MM.1S (cell line): ENCODE results near the gene FHIT.

Experiments used
- DNase-seq: peaks from one replicate; pipeline ENCODE4 v3.0.0-alpha.2; 2015
- H2AFZ ChIP-seq: fragments of 300-600 bp; sonication (generic); 2 replicates; pipeline ENCODE4 v1.6.0; 2016; ENCODE audit warnings: antibody characterized with exemption, low read length
- H3F3A ChIP-seq: fragments of 300-600 bp; sonication (generic); 2 replicates; pipeline ENCODE4 v1.6.1; 2016; ENCODE audit warnings: mild to moderate bottlenecking, antibody characterized with exemption, low read length, moderate library complexity, mixed read lengths; ENCODE audit not compliant: insufficient read depth
- H3K27ac ChIP-seq: fragments of 300-600 bp; sonication (generic); 2 replicates; pipeline ENCODE4 v1.5.1; 2016; ENCODE audit warnings: mild to moderate bottlenecking, low read length
- H3K27me3 ChIP-seq: fragments of 300-600 bp; sonication (generic); replicated peaks from 2 replicates; pipeline ENCODE4 v1.6.0; 2016; ENCODE audit warnings: low read length; ENCODE audit not compliant: insufficient read depth
- H3K36me3 ChIP-seq: fragments of 300-600 bp; sonication (generic); replicated peaks from 2 replicates; pipeline ENCODE4 v1.6.1; 2016; ENCODE audit warnings: mild to moderate bottlenecking, low read length, mixed read lengths; ENCODE audit not compliant: insufficient read depth
- H3K4me1 ChIP-seq: fragments of 300-600 bp; sonication (generic); 2 replicates; pipeline ENCODE4 v1.6.1; 2016; ENCODE audit warnings: low read length, mixed read lengths
- H3K4me2 ChIP-seq: fragments of 300-600 bp; sonication (generic); 2 replicates; pipeline ENCODE4 v1.6.0; 2016; ENCODE audit warnings: low read depth, low read length
- H3K4me3 ChIP-seq: fragments of 300-600 bp; sonication (generic); 2 replicates; pipeline ENCODE4 v1.5.1; 2016; ENCODE audit warnings: low read length, mixed read lengths
- H3K79me2 ChIP-seq: fragments of 300-600 bp; sonication (generic); 2 replicates; pipeline ENCODE4 v1.6.1; 2016; ENCODE audit warnings: mixed run types, low read length, mixed read lengths
- H3K9ac ChIP-seq: fragments of 300-600 bp; sonication (generic); 2 replicates; pipeline ENCODE4 v1.6.1; 2016; ENCODE audit warnings: low read length, mixed read lengths
- H3K9me2 ChIP-seq: fragments of 300-600 bp; sonication (generic); replicated peaks from 2 replicates; pipeline ENCODE4 v1.6.1; 2016; ENCODE audit warnings: mild to moderate bottlenecking, low read length, mixed read lengths; ENCODE audit not compliant: insufficient read depth
- H3K9me3 ChIP-seq: fragments of 300-600 bp; sonication (generic); replicated peaks from 2 replicates; pipeline ENCODE4 v1.6.1; 2016; ENCODE audit warnings: mild to moderate bottlenecking, low read length, mixed read lengths; ENCODE audit not compliant: insufficient read depth
- H4K20me1 ChIP-seq: fragments of 300-600 bp; sonication (generic); 2 replicates; pipeline ENCODE4 v1.6.1; 2016; ENCODE audit warnings: mild to moderate bottlenecking, low read length, moderate library complexity, mixed read lengths; ENCODE audit not compliant: insufficient read depth
- CTCF ChIP-seq: fragments of 300-600 bp; sonication (generic); IDR thresholded peaks from 2 replicates; pipeline ENCODE4 v1.5.1; 2016; ENCODE audit warnings: antibody characterized with exemption, low read length, mixed read lengths
- EZH2 ChIP-seq: fragments of 300-600 bp; sonication (generic); optimal IDR thresholded peaks from 2 replicates; pipeline ENCODE3; 2017; ENCODE audit warnings: low read depth, mild to moderate bottlenecking, antibody characterized with exemption, low read length, mixed read lengths
- EZH2phosphoT487 ChIP-seq: fragments of 300-600 bp; sonication (generic); IDR thresholded peaks from 2 replicates; pipeline ENCODE4 v1.6.1; 2018; ENCODE audit warnings: antibody characterized with exemption, low read length

The FHIT gene

GRCh38 chr3:59769127-59769750 lies 1482.0 kb downstream of the FHIT start:
- H3F3A ChIP-seq = no peaks in the 10 kb centered on the region
- TF ChIP-seq EZH2phosphoT487 = no peak
- TF ChIP-seq CTCF = no peak
- TF ChIP-seq EZH2 = no peak
- no peaks in the 10 kb centered on the region for H3K9me2 ChIP-seq
- H4K20me1 ChIP-seq = no peaks in the 10 kb centered on the region
- no peak overlapping the region for H2AFZ ChIP-seq
- no peaks in the 10 kb centered on the region for H3K4me1 ChIP-seq
- no peaks in the 10 kb centered on the region for H3K36me3 ChIP-seq
- no peak overlapping the region for H3K4me2 ChIP-seq
- H3K9me3 ChIP-seq = no peaks in the 10 kb centered on the region
- H3K27ac ChIP-seq = no peak overlapping the region
- no peaks in the 10 kb centered on the region for H3K27me3 ChIP-seq
- no peaks in the 10 kb centered on the region for H3K79me2 ChIP-seq
- no peak for DNase-seq
- H3K4me3 ChIP-seq = no peak overlapping the region
- no peak overlapping the region for H3K9ac ChIP-seq

- no peak overlapping the region for H3K27ac ChIP-seq
- H3K27me3 ChIP-seq = no peaks in the 10 kb centered on the region
- no peaks in the 10 kb centered on the region for H3K36me3 ChIP-seq
- H3K9me3 ChIP-seq = no peaks in the 10 kb centered on the region
- H3K4me1 ChIP-seq = no peaks in the 10 kb centered on the region
- DNase-seq = no peak
- no peaks in the 10 kb centered on the region for H3F3A ChIP-seq
- no peak overlapping the region for H3K4me3 ChIP-seq
- TF ChIP-seq EZH2 = no peak
- TF ChIP-seq EZH2phosphoT487 = no peak
- no peak for TF ChIP-seq CTCF
- H4K20me1 ChIP-seq = no peaks in the 10 kb centered on the region
- no peaks in the 10 kb centered on the region for H3K79me2 ChIP-seq
- no peak overlapping the region for H3K9ac ChIP-seq
- no peaks in the 10 kb centered on the region for H3K9me2 ChIP-seq
- no peak overlapping the region for H3K4me2 ChIP-seq
- no peak overlapping the region for H2AFZ ChIP-seq
These were observed 1484.9 kb downstream of the FHIT start for GRCh38 chr3:59766200-59766872.

GRCh38 chr3:59764171-59764570 lies 1487.1 kb downstream of the FHIT start:
- Histone ChIP-seq H4K20me1 (no peaks in the 10 kb centered on the region), H3K4me1 (no peaks in the 10 kb centered on the region), H3K9ac (no peak overlapping the region), H3K4me3 (no peak overlapping the region), H3K9me2 (no peaks in the 10 kb centered on the region), H2AFZ (no peak overlapping the region), H3K36me3 (no peaks in the 10 kb centered on the region), H3K9me3 (no peaks in the 10 kb centered on the region), H3K27ac (no peak overlapping the region), H3K79me2 (no peaks in the 10 kb centered on the region), H3K4me2 (no peak overlapping the region), H3F3A (no peaks in the 10 kb centered on the region), H3K27me3 (no peaks in the 10 kb centered on the region)
- TF ChIP-seq EZH2 = no peak
- TF ChIP-seq EZH2phosphoT487 = no peak
- no peak for TF ChIP-seq CTCF
- DNase-seq = no peak
